Calu3 (cell line): Measurements from ENCODE around the gene KCND3. TPM values are rescaled to one million over a fixed set of nuclear protein-coding genes. Genes with fewer than 3 reads are reported as not detected.

ENCODE experiments used
- BruUV-seq: library from RNA; stranded (reverse); fragments of 400-500 nt; replicated peaks from 2 replicates; lab custom pipeline; 2021; lab: Mats Ljungman, UMichigan
- CTCF ChIA-PET: fragments of 300-600 bp; sonication (Branson Sonifier 250); formaldehyde crosslinking; loops from one replicate; lab custom pipeline; 2022; ENCODE audit warnings: antibody characterized with exemption; lab: Charles Lee
- DNase-seq: peaks from one replicate; pipeline ENCODE4 v3.0.0; 2022
- H3K27ac Mint-ChIP-seq: one replicate; pipeline ENCODE4 v1.8.0; 2022; ENCODE audit warnings: mixed read lengths; ENCODE audit not compliant: unreplicated experiment
- H3K27me3 Mint-ChIP-seq: one replicate; pipeline ENCODE4 v1.8.0; 2022; ENCODE audit warnings: mixed read lengths; ENCODE audit not compliant: unreplicated experiment
- H3K36me3 Mint-ChIP-seq: one replicate; pipeline ENCODE4 v1.8.0; 2022; ENCODE audit warnings: mild to moderate bottlenecking, moderate library complexity, mixed read lengths; ENCODE audit not compliant: insufficient read depth, unreplicated experiment
- H3K4me1 Mint-ChIP-seq: one replicate; pipeline ENCODE4 v1.8.0; 2022; ENCODE audit warnings: mild to moderate bottlenecking, low read depth, mixed read lengths; ENCODE audit not compliant: unreplicated experiment
- H3K4me3 Mint-ChIP-seq: one replicate; pipeline ENCODE4 v1.8.0; 2022; ENCODE audit warnings: mild to moderate bottlenecking, low read depth, moderate library complexity, mixed read lengths; ENCODE audit not compliant: unreplicated experiment
- H3K9me3 Mint-ChIP-seq: one replicate; pipeline ENCODE4 v1.8.0; 2022; ENCODE audit warnings: low read depth, mixed read lengths; ENCODE audit not compliant: unreplicated experiment
- intact Hi-C: fragments of 100-400 bp; cut with micrococcal nuclease; formaldehyde crosslinking; loops from one replicate; pipeline ENCODE4 v1.10.0; 2022; ENCODE audit not compliant: unreplicated experiment
- total RNA-seq: library from RNA; stranded (reverse); gene quantifications from 2 replicates; pipeline ENCODE4 v1.2.3, GENCODE V29; 2022
- TF ChIP-seq, protein P1 (sequence below): fragments of 200-600 bp; IDR thresholded peaks from one replicate; pipeline ENCODE4 v1.8.0; 2022; ENCODE audit warnings: antibody characterized with exemption; ENCODE audit not compliant: unreplicated experiment

Gene KCND3
- total RNA-seq, 1 experiment from 2014 or later = 0.07 TPM

DNA sequence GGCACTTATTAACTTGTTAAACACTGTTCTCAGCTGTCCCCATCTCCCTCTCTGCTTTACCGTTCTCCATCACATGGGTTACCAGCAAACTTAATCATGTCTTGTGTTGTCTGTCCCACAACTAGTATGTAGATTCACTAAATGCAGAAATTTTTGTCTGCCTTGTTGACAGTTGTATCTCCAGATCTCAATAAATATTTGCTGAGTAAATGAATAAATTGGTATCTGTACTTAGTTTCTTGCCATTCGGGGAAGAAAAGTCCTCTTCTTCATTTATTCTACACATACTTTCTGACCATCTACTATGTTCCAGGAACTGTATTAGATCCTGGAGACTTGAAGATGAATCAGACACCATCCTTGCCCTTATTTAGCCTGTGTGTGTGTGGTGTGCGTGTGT is 97.9 kb downstream of the KCND3 start:
- H3K9me3 Mint-ChIP-seq = no peaks in the 10 kb centered on the region
- H3K4me3 Mint-ChIP-seq = no peak overlapping the region
- H3K27ac Mint-ChIP-seq = no peak overlapping the region
- DNase-seq = no peak
- no peaks in the 10 kb centered on the region for H3K27me3 Mint-ChIP-seq
- no peaks in the 10 kb centered on the region for H3K4me1 Mint-ChIP-seq
- H3K36me3 Mint-ChIP-seq = no peaks in the 10 kb centered on the region
- CTCF ChIA-PET = no interaction called here
- intact Hi-C loops = no loop called here
- BruUV-seq = no TSS peak
- TF ChIP-seq, protein P1, sequence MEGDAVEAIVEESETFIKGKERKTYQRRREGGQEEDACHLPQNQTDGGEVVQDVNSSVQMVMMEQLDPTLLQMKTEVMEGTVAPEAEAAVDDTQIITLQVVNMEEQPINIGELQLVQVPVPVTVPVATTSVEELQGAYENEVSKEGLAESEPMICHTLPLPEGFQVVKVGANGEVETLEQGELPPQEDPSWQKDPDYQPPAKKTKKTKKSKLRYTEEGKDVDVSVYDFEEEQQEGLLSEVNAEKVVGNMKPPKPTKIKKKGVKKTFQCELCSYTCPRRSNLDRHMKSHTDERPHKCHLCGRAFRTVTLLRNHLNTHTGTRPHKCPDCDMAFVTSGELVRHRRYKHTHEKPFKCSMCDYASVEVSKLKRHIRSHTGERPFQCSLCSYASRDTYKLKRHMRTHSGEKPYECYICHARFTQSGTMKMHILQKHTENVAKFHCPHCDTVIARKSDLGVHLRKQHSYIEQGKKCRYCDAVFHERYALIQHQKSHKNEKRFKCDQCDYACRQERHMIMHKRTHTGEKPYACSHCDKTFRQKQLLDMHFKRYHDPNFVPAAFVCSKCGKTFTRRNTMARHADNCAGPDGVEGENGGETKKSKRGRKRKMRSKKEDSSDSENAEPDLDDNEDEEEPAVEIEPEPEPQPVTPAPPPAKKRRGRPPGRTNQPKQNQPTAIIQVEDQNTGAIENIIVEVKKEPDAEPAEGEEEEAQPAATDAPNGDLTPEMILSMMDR = no peak

- H3K27ac Mint-ChIP-seq = no peak overlapping the region
- H3K27me3 Mint-ChIP-seq = no peaks in the 10 kb centered on the region
- no peak for DNase-seq
- TF ChIP-seq, protein P1 = no peak
- intact Hi-C loops = no loop called here
- no peaks in the 10 kb centered on the region for H3K36me3 Mint-ChIP-seq
- H3K4me3 Mint-ChIP-seq = no peak overlapping the region
- CTCF ChIA-PET = no interaction called here
- BruUV-seq = no TSS peak
- H3K9me3 Mint-ChIP-seq = no peaks in the 10 kb centered on the region
- no peaks in the 10 kb centered on the region for H3K4me1 Mint-ChIP-seq
Measured at GRCh38 chr1:111888740-111889376, 100.6 kb downstream of the KCND3 start.

GRCh38 chr1:111887875-111888274 is 101.6 kb downstream of the KCND3 start:
- no peak overlapping the region for H3K4me3 Mint-ChIP-seq
- BruUV-seq = no TSS peak
- H3K36me3 Mint-ChIP-seq = no peaks in the 10 kb centered on the region
- no peak for DNase-seq
- no peaks in the 10 kb centered on the region for H3K4me1 Mint-ChIP-seq
- H3K27ac Mint-ChIP-seq = no peak overlapping the region
- TF ChIP-seq, protein P1 = no peak
- H3K27me3 Mint-ChIP-seq = no peaks in the 10 kb centered on the region
- no peaks in the 10 kb centered on the region for H3K9me3 Mint-ChIP-seq
- intact Hi-C loops = no loop called here
- CTCF ChIA-PET = no interaction called here

DNA sequence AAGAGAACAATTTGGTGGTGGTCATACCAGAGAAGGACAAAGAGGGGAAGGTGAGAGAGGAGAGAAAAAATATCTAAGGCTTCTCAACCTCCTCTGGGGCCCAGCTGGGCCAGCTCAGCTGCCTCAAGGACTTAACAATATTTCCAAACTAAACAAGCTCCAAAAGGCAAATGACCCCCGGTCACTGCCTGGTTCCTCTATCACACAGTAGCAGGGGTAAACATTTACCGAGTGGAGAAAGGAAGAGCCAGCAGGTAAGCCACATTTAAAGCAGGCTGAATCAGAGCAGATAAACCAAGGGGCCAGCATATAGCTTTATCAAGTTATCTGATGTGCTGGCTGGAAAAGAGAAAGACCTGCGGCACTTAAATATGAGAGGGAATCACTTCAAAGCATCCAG is 102.1 kb downstream of the KCND3 start:
- no peaks in the 10 kb centered on the region for H3K36me3 Mint-ChIP-seq
- no peak overlapping the region for H3K27ac Mint-ChIP-seq
- no TSS peak for BruUV-seq
- TF ChIP-seq, protein P1 = no peak
- no peaks in the 10 kb centered on the region for H3K27me3 Mint-ChIP-seq
- intact Hi-C loops = no loop called here
- DNase-seq = no peak
- CTCF ChIA-PET = no interaction called here
- H3K4me3 Mint-ChIP-seq = no peak overlapping the region
- no peaks in the 10 kb centered on the region for H3K9me3 Mint-ChIP-seq
- no peaks in the 10 kb centered on the region for H3K4me1 Mint-ChIP-seq
